ENCODE results near the gene PRSS8.
"Not testable (repeated sequence)": the region's sequence is repeated elsewhere in the genome, so short reads cannot be mapped to it uniquely, and the experiment has no call there.

Gene PRSS8

DNA sequence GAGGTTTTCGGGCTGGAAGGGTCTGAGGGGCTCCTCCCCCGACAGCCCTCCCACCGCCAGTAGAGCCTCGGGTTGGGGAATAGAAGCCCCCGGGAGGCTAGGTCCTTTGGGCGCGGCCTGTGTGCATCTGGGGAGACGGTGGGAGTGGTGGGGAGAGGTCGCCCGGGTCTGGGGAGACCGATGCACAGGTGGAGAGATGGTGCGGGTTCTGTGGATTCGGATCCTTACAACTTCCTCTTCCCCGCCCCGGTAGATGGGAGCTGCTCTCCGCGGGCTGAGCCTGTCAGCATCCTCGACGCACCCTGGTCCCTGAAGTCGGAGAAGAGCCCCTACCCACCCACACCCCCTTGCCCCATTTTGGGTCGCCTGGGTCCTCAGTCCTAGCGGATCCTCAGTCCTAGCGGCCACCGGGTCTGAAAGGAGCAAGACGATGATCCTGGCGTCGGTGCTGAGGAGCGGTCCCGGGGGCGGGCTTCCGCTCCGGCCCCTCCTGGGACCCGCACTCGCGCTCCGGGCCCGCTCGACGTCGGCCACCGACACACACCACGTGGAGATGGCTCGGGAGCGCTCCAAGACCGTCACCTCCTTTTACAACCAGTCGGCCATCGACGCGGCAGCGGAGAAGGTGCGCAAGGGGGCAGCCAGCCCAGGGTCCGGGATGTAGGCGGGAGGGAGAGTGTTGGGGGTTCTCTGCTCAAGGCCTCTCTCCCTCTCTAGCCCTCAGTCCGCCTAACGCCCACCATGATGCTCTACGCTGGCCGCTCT is 26.6 kb downstream of the PRSS8 start:
- TF ChIP-seq, protein P1, sequence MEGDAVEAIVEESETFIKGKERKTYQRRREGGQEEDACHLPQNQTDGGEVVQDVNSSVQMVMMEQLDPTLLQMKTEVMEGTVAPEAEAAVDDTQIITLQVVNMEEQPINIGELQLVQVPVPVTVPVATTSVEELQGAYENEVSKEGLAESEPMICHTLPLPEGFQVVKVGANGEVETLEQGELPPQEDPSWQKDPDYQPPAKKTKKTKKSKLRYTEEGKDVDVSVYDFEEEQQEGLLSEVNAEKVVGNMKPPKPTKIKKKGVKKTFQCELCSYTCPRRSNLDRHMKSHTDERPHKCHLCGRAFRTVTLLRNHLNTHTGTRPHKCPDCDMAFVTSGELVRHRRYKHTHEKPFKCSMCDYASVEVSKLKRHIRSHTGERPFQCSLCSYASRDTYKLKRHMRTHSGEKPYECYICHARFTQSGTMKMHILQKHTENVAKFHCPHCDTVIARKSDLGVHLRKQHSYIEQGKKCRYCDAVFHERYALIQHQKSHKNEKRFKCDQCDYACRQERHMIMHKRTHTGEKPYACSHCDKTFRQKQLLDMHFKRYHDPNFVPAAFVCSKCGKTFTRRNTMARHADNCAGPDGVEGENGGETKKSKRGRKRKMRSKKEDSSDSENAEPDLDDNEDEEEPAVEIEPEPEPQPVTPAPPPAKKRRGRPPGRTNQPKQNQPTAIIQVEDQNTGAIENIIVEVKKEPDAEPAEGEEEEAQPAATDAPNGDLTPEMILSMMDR (IDR thresholded peaks at IDR 0.05; ENCODE audit: low read depth, low read length, missing control alignments): no peak
- Histone ChIP-seq H3K27ac (peak overlapping the region; percentile 60), H3K4me3 (ENCODE audit: low read depth, low read length) (peak overlapping the region; percentile 85), H3K27me3 (replicated peaks) (no peaks in the 10 kb centered on the region), H3K36me3 (replicated peaks) (peaks cover 31% of the 10 kb centered on the region)
- in situ Hi-C loops (cut with HindIII; ENCODE audit: low pct_ligation_motif_present, low sequenced_read_pairs): no loop called here
- DNase-seq: no peak

DNA sequence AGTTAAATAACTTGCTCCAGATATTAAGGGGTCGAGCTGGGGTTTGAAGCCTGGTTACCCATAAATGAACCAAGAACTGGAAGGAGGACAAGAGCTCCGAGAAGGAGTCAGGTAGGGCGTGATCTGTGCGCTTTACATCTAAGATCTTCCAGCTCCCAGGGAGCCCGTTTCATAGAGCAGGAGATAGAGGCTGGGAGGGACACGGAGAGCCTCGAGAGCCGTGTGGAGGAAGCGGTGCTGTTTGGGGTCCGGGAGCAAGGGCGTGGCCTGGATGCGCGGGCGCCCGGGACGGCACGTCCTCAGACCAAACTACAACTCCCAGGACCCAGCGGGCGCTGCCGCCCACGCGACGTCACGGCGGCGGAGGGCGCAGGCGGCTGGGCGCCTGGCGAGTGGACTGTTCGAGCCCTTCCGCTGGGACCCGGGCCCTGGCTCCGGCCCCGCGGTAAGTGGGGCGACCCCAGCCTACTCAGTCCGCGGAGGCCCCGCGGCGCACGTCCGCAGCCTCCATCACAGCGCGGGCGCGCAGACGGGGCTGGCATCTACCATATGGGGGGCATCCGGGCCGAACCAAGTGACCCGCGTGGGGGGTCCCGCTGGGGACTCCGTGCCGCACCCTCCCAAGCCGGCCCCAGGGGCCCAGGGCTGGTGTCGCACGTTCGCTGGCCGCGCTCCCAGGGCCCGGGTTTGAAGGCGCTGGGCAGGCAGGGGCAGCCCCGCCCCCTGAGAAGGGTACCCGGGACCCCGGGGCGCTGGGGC is 27.3 kb downstream of the PRSS8 start, which contains the start of gene BCKDK:
Gene BCKDK, plus strand, starts transcription at position 352 of the 759 bp plus-strand sequence. CDS start 838 bp downstream, outside the sequence.
- TF ChIP-seq, protein P1 (IDR thresholded peaks at IDR 0.05; ENCODE audit: low read depth, low read length, missing control alignments): no peak
- in situ Hi-C loops (cut with HindIII; ENCODE audit: low pct_ligation_motif_present, low sequenced_read_pairs): no loop called here
- no peaks in the 10 kb centered on the region for H3K27me3 ChIP-seq (replicated peaks)
- H3K27ac ChIP-seq: peak within 1 kb of the TSS; percentile 60
- DNase-seq: peak; percentile 49
- peak within 1 kb of the TSS; percentile 85 for H3K4me3 ChIP-seq (ENCODE audit: low read depth, low read length)
- peaks cover 31% of the 10 kb centered on the region for H3K36me3 ChIP-seq (replicated peaks)

DNA sequence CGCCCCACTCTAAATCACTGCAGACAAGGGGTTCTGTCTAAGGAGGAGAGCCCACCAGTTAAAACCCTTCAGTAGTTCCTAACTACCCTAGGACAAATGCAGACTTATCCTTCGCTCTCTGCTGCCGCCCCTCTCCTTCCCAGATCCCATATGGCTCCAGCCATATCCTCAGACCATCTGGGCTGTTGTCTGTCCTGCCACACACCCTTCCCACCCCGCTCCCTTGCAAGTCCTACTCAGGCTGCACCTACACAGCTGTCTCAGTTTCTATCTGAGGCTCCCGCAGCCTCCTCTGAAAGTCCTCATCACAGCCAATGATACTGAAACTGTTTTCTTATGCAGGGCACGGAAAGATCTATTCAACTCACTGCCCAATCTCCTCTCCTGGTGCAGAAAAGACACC is 28.1 kb downstream of the PRSS8 start:
- TF ChIP-seq, protein P1 (IDR thresholded peaks at IDR 0.05; ENCODE audit: low read depth, low read length, missing control alignments): no peak
- no peaks in the 10 kb centered on the region for H3K27me3 ChIP-seq (replicated peaks)
- no peak for DNase-seq
- peaks cover 27% of the 10 kb centered on the region for H3K36me3 ChIP-seq (replicated peaks)
- H3K4me3 ChIP-seq (ENCODE audit: low read depth, low read length): no peak overlapping the region
- no peak overlapping the region for H3K27ac ChIP-seq
- in situ Hi-C loops (cut with HindIII; ENCODE audit: low pct_ligation_motif_present, low sequenced_read_pairs): no loop called here

DNA sequence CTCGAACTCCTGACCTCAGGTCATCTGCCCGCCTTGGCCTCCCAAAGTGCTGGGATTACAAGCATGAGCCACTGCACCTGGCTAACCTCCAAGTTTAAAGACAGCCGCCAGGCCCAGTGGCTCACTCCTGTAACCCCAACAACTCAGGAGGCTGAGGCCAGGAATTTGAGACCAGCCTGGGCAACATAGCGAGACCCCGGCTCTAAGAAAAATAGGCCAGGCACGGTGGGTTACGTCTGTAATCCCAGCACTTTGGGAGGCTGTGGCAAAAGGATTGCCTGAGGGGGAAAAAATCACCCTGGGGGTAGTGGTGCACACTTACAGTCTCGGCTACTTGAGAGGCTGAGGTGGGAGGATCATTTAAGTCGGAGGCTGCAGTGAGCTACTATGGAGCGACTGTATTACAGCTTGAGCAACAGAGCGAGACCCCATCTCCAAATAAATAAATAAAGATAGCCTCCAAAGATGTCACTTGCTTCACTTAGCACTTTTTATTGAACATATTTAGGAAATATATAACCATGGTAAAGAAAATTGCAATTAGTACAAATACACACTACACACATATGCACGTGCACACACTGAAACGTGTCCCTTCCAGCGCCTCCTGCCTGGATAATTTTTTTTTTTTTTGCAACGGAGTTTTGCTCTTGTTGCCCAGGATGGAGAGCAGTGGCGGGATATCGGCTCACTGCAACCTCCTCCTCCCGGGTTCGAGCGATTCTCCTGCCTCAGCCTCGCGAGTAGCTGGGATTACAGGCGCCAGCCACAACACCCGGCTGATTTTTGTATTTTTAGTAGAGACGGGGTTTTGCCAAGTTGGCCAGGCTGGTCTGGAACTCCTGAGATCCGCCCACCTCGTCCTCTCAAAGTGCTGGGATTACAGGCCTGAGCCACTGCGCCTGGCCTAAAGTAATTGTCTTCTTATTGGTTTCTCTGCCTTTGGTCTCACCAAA is 28.7 kb downstream of the PRSS8 start:
- no peak for DNase-seq
- TF ChIP-seq, protein P1 (IDR thresholded peaks at IDR 0.05; ENCODE audit: low read depth, low read length, missing control alignments): no peak
- Histone ChIP-seq H3K27me3 (replicated peaks) (no peaks in the 10 kb centered on the region), H3K36me3 (replicated peaks) (peaks cover 23% of the 10 kb centered on the region), H3K4me3 (ENCODE audit: low read depth, low read length) (no peak overlapping the region), H3K27ac (no peak overlapping the region)
- in situ Hi-C loops (cut with HindIII; ENCODE audit: low pct_ligation_motif_present, low sequenced_read_pairs): no loop called here

DNA sequence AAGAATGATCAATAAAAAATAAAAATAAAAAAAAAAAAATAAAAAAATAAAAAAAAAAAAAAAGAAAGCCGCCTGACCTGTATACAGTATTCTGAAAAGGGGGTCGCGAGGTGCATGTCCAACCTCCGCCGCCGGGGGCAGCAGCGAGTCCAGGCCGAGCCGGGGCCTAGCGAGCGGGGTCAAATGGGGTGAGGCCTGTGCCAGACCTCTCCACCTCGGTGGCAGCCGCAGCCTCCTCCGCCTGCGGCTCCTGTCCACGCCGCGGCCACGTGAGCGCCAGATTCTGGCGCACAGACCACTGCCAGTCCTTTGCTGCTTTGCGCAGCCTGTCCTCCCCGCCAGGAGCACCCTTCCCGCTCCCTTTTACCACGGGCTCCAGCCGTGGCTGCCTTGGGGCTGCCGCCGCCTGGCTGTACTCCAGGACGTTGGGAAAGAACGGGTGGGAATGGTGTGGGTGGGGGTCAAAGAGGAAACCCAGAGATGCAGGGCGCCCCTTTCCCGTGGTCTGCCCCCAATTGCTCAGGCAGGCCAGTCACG is 29.8 kb downstream of the PRSS8 start:
- in situ Hi-C loops (cut with HindIII; ENCODE audit: low pct_ligation_motif_present, low sequenced_read_pairs): no loop called here
- peak; percentile 37 for DNase-seq
- peak overlapping the region; percentile 17 for H3K4me3 ChIP-seq (ENCODE audit: low read depth, low read length)
- H3K27me3 ChIP-seq (replicated peaks): no peaks in the 10 kb centered on the region
- TF ChIP-seq, protein P1 (IDR thresholded peaks at IDR 0.05; ENCODE audit: low read depth, low read length, missing control alignments): peak; percentile 82
- peaks cover 13% of the 10 kb centered on the region for H3K36me3 ChIP-seq (replicated peaks)
- no peak overlapping the region for H3K27ac ChIP-seq

DNA sequence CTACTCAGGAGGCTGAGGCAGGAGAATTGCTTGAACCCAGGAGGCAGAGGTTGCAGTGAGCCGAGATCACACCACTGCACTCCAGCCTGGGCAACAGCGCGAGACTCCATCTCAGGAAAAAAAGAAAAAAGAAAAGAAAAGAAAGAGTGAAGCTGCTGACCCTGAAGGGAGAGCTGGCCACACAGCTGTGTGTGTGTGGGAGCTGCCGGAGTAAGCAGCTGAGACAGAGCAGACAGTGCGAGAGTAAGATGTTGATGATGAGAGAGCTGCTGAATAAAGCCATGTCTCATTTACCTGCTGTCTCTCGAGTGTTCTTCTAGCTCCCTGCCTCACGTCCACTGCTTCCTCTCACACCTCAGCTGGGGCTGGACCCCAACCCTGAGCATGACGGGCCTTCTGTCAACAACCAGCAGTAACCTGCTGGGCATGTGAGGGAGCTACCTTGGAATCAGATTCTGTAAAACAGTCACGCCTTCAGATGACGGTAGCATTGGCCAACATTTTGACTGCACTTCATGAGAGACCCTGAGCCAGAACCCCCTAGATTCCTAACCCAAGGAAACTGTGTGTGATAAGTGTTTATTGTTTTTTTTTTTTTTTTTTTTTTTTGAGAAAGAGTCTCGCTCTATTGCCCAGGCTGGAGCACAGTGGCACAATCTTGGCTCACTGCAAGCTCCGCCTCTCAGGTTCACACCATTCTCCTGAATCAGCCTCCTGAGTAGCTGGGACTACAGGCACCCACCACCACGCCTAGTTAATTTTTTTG is 34.5 kb downstream of the PRSS8 start:
- H3K27me3 ChIP-seq (replicated peaks); H3K4me3 ChIP-seq (ENCODE audit: low read depth, low read length); H3K36me3 ChIP-seq (replicated peaks); H3K27ac ChIP-seq; in situ Hi-C loops (cut with HindIII; ENCODE audit: low pct_ligation_motif_present, low sequenced_read_pairs); DNase-seq: not testable (repeated sequence)

Data from brain microvascular endothelial cell (primary cell).